ENCODE results near the gene FAM168A.

DNA sequence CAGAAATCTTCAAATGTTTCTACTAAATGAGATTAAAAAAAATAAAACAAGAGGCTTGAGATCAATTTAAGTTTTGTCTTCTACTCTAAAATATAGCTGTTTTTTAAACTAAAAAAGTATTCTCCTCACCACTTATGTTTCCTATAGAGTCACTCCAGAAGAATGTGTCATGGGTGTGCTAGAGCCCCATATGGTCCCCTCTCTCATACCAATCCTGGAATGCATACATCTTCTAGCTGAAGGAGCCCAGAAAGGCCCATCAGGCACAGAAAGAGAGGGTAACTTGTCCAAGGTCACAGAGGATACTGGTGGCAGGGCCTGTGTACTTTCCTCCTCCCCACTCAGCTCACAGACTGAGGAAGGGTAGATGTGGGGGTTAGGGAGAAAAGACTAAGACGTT, 187.3 kb downstream of the FAM168A start:
- TF ChIP-seq POLR2A (IDR thresholded peaks at IDR 0.05): no peak
- TF ChIP-seq, protein P1, sequence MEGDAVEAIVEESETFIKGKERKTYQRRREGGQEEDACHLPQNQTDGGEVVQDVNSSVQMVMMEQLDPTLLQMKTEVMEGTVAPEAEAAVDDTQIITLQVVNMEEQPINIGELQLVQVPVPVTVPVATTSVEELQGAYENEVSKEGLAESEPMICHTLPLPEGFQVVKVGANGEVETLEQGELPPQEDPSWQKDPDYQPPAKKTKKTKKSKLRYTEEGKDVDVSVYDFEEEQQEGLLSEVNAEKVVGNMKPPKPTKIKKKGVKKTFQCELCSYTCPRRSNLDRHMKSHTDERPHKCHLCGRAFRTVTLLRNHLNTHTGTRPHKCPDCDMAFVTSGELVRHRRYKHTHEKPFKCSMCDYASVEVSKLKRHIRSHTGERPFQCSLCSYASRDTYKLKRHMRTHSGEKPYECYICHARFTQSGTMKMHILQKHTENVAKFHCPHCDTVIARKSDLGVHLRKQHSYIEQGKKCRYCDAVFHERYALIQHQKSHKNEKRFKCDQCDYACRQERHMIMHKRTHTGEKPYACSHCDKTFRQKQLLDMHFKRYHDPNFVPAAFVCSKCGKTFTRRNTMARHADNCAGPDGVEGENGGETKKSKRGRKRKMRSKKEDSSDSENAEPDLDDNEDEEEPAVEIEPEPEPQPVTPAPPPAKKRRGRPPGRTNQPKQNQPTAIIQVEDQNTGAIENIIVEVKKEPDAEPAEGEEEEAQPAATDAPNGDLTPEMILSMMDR (IDR thresholded peaks at IDR 0.05 in 8 of 11, conservative IDR thresholded peaks at IDR 0.05 in 3 of 11): no peak

Measured in spleen (tissue), 7 donors.